ENCODE measurements around the gene KCNQ2.

- TF ChIP-seq CTCF (IDR thresholded peaks at IDR 0.05; ENCODE audit: low read length), result no peak
- TF ChIP-seq EZH2 (IDR thresholded peaks at IDR 0.05; ENCODE audit: borderline replicate concordance, low read length), result no peak
Measured at GRCh38 chr20:63365601-63366389, 106.7 kb downstream of the KCNQ2 start.
